ENCODE results near the gene HNRNPUL1.

Gene HNRNPUL1

DNA sequence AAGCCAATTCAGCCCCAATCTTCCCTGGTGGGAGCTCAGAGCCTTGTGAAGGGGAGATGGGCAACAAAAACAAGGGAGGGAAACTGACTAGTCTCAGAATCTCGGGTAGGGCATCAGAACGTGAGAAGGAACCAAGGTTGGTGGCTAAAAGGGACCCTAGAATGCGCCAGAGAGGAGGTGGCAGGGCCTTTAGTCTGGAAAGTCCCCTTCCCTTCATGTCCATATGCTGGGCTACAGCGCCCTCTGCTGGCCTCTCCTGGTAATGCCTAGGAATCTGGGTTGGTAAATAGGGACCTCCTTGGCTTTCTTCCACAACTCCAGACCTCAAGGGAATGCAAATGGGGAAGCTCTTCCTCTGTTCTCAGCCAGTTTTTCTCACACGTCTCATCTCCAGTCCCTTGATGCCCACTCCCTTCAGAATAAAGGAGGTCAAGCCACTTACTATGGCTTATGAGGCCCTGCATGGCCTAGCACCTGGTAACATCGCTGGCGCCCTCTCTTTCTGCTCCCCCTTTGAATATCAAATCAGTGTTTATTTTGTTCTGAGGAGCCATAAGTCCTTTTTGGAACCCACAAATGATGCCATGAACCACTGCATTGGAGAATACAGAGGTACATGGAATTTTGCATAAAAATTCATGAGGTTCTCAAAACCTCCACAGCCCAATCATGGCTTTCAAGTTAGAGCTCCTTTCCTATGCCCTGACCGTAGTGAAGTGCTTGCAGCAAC is 44.4 kb downstream of the HNRNPUL1 start:
- in situ Hi-C loops (cut with MboI; ENCODE audit: low pct_unique_long_range_greater_than_20kb, low sequenced_read_pairs, unreplicated experiment): no loop called here
- peak; percentile 83 for DNase-seq (ENCODE audit: low spot score)
- TF ChIP-seq, protein P1, sequence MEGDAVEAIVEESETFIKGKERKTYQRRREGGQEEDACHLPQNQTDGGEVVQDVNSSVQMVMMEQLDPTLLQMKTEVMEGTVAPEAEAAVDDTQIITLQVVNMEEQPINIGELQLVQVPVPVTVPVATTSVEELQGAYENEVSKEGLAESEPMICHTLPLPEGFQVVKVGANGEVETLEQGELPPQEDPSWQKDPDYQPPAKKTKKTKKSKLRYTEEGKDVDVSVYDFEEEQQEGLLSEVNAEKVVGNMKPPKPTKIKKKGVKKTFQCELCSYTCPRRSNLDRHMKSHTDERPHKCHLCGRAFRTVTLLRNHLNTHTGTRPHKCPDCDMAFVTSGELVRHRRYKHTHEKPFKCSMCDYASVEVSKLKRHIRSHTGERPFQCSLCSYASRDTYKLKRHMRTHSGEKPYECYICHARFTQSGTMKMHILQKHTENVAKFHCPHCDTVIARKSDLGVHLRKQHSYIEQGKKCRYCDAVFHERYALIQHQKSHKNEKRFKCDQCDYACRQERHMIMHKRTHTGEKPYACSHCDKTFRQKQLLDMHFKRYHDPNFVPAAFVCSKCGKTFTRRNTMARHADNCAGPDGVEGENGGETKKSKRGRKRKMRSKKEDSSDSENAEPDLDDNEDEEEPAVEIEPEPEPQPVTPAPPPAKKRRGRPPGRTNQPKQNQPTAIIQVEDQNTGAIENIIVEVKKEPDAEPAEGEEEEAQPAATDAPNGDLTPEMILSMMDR (IDR thresholded peaks at IDR 0.05; ENCODE audit: extremely low read depth, insufficient read depth, missing control alignments): peak; percentile 95

DNA sequence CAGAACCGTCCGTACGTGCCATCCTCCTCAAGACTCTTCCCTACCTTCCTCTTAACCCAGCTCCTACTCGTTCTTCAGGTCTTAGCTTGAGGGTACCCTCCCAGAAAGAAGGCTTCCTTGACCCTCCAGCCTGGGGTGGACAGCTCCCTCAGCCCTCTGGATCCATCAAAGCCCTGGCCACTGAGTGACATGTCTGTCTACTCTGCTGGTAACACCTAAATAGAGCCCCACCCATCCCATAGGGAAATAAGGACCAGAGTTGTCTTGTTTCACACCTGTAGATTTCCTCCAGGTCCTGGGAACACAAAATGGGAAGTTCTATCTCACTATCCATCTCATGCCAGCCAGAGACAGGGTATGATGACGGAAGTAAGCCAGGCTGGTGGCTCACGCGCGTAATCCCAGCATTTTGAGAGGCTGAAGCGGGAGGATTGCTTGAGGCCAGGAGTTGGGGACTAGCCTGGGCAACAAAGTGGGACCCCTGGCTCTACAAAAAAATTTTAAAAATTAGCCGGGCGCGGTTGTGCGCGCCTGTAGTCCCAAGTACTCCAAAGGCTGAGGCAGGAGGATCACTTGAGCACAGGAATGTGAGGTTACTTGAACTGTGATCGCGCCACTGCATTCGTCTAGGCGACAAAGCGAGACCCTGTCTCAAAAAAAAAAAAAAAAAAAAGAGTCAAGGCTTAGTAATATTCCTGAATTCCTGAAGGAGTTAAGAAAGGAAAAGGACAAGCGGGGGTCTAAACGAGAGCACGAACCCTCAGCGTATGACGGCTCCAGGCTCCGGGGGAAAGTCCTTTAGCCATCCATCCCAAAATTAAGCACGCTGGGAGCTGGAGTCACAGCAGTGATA is 45.2 kb downstream of the HNRNPUL1 start:
- no peak for DNase-seq (ENCODE audit: low spot score)
- TF ChIP-seq, protein P1 (IDR thresholded peaks at IDR 0.05; ENCODE audit: extremely low read depth, insufficient read depth, missing control alignments): no peak
- in situ Hi-C loops (cut with MboI; ENCODE audit: low pct_unique_long_range_greater_than_20kb, low sequenced_read_pairs, unreplicated experiment): loop anchor here (10.0 kb wide), 1 partner anchor 105 kb away; no protein-coding TSS in a partner anchor

DNA sequence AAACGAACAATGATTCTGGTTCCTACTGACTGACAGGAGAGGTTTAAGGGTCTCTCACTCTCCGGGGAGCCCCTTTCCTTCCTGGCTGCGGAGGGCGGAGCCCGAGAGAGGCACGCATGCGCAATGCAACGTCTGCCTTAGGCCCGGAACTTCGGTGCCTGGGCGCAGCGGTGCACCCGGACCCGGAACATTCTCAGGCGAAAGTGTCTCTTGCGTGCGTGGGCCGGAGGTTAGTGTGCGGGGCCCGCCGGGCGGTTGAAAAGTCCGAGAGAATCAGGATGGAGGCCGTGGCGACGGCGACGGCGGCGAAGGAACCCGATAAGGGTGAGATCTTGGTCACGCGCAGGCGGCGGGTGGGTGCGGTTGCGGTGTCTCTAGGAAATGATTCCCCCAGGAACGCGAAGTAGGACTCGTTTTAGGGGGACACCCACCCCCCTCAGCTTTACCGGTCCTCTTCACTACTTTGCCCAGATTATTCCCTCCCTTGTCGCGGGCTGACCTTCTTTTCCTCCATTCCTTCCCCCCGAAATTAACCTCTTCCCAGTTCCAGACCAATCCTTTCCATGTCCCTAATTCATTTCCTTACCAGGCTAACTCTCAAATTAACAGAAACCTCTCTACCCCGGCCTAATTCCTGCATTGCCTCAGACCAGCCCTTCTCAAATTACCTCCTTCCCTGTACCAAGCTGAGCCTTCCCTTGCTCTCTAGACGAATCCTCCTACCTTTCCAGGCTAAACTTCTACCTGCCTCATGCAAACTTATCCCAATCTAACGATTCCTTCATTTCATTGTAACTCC is 46.1 kb downstream of the HNRNPUL1 start, which contains the start of gene CCDC97:
CCDC97 (plus strand) TSS at position 140 of the 799 bp plus-strand sequence; CDS start at position 279, 139 bp downstream.
- DNase-seq (ENCODE audit: low spot score): peak; percentile 94
- in situ Hi-C loops (cut with MboI; ENCODE audit: low pct_unique_long_range_greater_than_20kb, low sequenced_read_pairs, unreplicated experiment): loop anchor here (10.0 kb wide), 1 partner anchor 105 kb away; no protein-coding TSS in a partner anchor
- TF ChIP-seq, protein P1 (IDR thresholded peaks at IDR 0.05; ENCODE audit: extremely low read depth, insufficient read depth, missing control alignments): no peak

DNA sequence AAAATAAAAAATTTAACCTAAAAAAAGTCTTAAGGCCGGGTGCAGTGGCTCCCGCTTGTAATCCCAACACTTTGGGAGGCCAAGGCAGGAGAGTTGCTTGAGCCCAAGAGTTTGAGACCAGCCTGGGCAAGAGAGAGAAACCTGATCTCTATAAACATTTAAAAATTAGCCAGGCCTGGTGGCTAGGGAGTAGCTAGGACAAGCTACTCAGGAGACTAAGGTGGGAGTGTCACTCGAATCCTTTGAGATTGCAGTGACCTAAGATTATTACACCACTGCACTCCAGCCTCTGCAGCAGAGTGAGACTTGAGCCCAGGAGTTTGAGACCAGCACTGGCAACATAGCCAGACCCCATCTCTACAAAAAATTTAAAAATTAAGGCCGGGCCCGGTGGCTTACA is 46.9 kb downstream of the HNRNPUL1 start:
- TF ChIP-seq, protein P1 (IDR thresholded peaks at IDR 0.05; ENCODE audit: extremely low read depth, insufficient read depth, missing control alignments): no peak
- in situ Hi-C loops (cut with MboI; ENCODE audit: low pct_unique_long_range_greater_than_20kb, low sequenced_read_pairs, unreplicated experiment): loop anchor here (10.0 kb wide), 1 partner anchor 106 kb away; no protein-coding TSS in a partner anchor
- DNase-seq (ENCODE audit: low spot score): no peak

DNA sequence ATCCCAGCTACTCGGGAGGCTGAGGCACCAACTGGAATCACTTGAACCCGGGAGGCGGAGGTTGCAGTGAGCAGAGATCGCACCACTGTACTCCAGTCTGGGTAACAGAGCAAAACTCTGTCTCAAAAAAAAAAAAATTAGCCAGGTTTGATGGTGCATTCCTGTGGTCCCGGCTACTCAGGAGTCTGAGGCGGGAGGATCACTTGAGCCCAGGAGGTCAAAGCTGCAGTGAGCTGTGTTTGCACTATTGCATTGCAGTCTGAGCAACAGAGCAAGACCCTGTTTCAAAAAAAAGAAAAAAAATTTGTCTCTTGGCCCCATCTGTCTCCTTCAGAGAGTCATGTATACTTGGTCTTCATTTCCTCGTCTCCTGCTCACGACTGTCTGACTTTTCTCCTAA is 47.4 kb downstream of the HNRNPUL1 start:
- DNase-seq (ENCODE audit: low spot score): no peak
- in situ Hi-C loops (cut with MboI; ENCODE audit: low pct_unique_long_range_greater_than_20kb, low sequenced_read_pairs, unreplicated experiment): loop anchor here (10.0 kb wide), 1 partner anchor 107 kb away; no protein-coding TSS in a partner anchor
- TF ChIP-seq, protein P1 (IDR thresholded peaks at IDR 0.05; ENCODE audit: extremely low read depth, insufficient read depth, missing control alignments): no peak

All from GM13977 (cell line).